GM10847 (cell line): ENCODE measurements around the gene GPR160.

Source experiments
- POLR2A ChIP-seq: IDR thresholded peaks from 2 replicates; pipeline ENCODE4 v1.6.1; 2011; ENCODE audit not compliant: insufficient read length; ENCODE audit errors: extremely low read depth

The GPR160 gene

GRCh38 chr3:170037463-170038433, at the start of gene GPR160:
TSS of gene GPR160 (plus strand) at chr3:170037995. CDS start at chr3:170083973, 45,978 bp downstream.
- TF ChIP-seq POLR2A, result peak; percentile 35

- TF ChIP-seq POLR2A, result no peak
These were observed 47.4 kb upstream of the GPR160 start for GRCh38 chr3:169990431-169990830.

GRCh38 chr3:169992156-169992555, 45.6 kb upstream of the GPR160 start:
- no peak for TF ChIP-seq POLR2A

- no peak for TF ChIP-seq POLR2A
These were observed 45.0 kb upstream of the GPR160 start for GRCh38 chr3:169992781-169993180.

- no peak for TF ChIP-seq POLR2A
These were observed 44.0 kb upstream of the GPR160 start for GRCh38 chr3:169993761-169994160.

GRCh38 chr3:169996063-169996462, 41.7 kb upstream of the GPR160 start:
- no peak for TF ChIP-seq POLR2A

- no peak for TF ChIP-seq POLR2A
These were observed 39.1 kb upstream of the GPR160 start for GRCh38 chr3:169998668-169999131.

- no peak for TF ChIP-seq POLR2A
These were observed 38.4 kb upstream of the GPR160 start for GRCh38 chr3:169999433-169999832.

- no peak for TF ChIP-seq POLR2A
These were observed 37.7 kb upstream of the GPR160 start for GRCh38 chr3:170000051-170000450.

GRCh38 chr3:170002231-170002630, 35.6 kb upstream of the GPR160 start:
- TF ChIP-seq POLR2A, result no peak

GRCh38 chr3:170002879-170003278, 34.9 kb upstream of the GPR160 start:
- no peak for TF ChIP-seq POLR2A

- TF ChIP-seq POLR2A, result no peak
These were observed 33.9 kb upstream of the GPR160 start for GRCh38 chr3:170003881-170004356.

GRCh38 chr3:170007031-170007663, 30.6 kb upstream of the GPR160 start:
- no peak for TF ChIP-seq POLR2A

GRCh38 chr3:170010498-170010897, 27.3 kb upstream of the GPR160 start:
- TF ChIP-seq POLR2A, result no peak

- TF ChIP-seq POLR2A, result no peak
These were observed 25.0 kb upstream of the GPR160 start for GRCh38 chr3:170012683-170013400.
